Measurements from ENCODE around the gene GSC2.
A peak's percentile ranks its signal among the peaks of the same experiment; 100 is the strongest.
"Not testable (repeated sequence)": the region's sequence is repeated elsewhere in the genome, so short reads cannot be mapped to it uniquely, and the experiment has no call there.

The GSC2 gene

DNA sequence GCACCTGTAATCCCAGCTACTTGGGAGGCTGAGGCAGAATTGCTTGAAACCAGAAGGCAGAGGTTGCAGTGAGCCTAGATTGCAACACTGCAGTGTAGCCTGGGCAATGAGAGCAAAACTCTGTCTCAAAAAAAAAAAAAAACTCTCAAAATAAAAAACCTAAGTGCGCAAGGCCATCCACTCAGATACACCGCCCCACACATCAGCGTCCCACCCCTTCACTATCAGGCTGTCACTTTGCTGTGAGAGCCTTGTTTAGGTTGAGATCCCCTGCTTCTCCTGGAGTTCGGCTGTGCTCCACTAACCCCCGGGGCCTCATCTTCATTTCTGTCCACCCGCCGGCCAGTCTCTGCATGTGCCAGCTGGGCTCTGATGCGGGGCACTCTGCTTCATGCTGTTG lies 16.3 kb upstream of the GSC2 start:
- FAIRE-seq, result no peak
- no peak for DNase-seq (ENCODE audit: extremely low spot score, insufficient read length, low read depth)

DNA sequence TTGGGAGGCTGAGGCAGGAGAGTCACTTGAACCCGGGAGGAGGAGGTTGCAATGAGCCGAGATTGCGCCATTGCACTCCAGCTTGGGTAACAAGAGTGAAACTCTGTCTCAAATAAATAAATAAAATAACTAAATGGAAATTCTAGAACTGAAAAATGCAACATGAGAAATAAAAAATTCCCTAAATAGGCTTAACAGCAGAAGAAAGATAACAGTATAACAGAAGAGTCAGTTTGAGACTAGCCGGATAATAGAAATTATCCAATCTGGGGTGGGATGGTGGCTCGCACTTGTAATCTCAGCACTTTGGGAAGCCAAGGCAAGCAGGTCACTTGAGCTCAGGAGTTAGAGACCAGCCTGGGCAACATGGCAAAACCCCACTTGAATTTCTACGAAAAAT lies 14.3 kb upstream of the GSC2 start:
- DNase-seq (ENCODE audit: extremely low spot score, insufficient read length, low read depth) (no peak), FAIRE-seq (no peak)

DNA sequence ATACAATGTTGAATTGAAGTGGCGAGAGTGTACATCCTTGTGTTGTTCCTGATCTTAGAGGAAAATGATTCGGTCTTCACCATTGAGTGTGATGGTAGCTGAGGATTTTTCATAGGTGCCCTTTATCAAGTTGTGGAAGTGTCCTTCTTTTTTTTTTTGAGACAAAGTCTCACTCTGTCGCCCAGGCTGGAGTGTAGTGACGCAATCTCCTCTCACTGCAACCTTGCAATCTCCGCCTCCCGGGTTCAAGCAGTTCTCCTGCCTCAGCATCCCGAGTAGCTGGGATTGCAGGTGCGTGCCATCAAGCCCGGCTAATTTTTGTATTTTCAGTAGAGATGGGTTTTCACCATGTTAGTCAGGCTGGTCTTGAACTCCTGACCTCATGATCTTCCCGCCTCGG lies 8.6 kb upstream of the GSC2 start:
- FAIRE-seq; DNase-seq (ENCODE audit: extremely low spot score, insufficient read length, low read depth): not testable (repeated sequence)

DNA sequence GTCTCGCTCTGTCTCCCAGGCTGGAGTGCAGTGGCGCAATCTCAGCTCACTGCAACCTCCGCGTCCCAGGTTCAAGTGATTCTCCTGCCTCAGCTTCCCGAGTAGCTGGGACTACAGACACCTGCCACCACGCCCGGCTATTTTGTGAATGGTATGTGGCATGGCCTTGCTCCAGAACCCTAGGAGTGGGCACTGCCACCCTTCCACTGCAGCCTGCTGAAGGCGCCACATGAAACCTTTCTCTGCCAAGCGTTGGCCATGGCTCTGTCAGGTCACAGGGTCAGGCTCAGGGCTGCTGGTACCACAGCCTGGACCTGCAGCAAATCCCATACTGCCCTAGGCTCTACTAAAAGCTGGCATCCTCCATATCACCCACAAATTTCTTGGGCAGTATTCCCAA lies 6.0 kb upstream of the GSC2 start:
- not testable (repeated sequence) for FAIRE-seq; DNase-seq (ENCODE audit: extremely low spot score, insufficient read length, low read depth)

DNA sequence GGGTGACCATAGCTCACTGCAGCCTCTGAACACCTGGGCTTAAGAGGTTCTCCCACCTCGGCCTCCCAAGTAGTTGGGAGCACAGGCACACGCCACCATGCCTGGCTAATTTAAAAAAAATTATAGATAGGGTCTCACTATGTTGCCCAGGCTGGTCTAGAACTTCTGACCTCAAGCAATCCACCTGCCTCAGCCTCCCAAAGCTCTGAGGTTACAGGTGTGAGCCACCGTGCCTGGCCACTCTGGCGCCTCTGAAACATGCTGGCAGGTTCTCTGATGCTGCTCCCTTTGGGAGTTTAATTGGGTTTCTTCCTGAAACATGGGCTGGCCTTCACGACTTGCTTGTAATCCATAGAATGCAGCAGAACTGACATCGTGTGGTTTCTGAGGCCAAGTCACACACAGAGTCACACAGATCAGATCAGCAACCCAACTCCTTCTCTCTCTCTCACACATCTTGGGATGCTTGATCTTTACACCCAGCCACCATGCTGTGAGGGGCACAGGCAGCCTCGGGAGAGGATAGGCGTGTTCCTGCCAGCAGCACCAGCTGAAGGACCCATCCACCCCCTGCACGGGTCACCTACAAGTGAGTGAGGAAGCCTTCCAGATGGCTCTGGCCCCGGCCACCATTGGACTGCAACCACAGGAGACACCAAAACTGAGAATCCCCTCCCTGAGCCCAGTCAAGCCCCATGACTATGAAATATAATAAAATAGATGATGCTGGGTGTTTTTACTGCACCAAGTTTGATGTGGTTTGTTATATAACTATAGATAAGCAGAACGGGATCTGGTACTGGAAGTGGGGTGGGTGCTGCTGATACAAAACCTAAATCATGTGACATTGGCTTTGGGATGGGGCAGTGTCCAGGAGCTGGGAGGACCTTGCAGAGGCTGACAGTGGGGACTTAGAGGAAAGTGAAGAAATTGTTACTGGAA lies 3.1 kb upstream of the GSC2 start:
- DNase-seq (ENCODE audit: extremely low spot score, insufficient read length, low read depth) (no peak), FAIRE-seq (no peak)

DNA sequence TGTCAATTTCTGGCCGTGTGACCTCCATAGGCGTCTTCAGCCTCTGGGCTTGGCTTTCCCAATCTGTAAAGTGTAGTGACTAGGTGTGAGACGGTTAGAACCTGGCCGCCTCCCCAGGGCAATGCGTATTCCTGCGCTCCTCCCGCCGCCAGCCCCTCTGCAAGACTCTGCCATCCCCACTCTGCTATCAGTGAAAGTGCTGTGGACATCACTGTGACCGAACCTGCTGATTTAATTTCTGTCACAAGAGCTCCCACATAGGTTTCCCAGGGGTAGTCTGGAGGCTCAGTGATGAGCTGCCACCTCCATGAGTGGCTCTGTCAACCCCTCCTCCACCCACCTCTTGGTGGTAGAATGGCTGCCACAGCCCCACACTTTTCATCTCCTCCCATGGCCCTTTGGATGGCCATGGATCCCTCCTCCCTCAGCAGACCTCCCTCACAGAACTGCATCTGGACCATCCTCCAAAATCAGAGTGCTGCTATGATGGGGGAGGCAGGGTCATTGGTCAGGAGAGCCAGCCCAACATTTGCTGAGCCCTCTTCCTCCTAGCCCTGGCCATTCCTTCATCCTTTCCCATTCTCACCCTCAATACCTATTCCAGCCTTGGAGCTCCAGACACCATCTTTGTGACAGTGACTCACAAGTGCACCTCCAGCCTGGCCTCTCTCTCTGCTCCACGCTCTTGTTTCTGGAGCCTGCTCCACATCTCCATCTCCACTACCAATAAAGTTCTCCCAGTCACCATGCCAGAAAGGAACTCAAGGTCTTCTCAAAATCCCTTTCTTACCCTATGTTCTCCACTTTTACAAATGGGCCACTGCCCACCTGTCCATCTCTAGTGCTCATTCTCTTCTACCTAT lies 1.5 kb upstream of the GSC2 start:
- no peak for DNase-seq (ENCODE audit: extremely low spot score, insufficient read length, low read depth)
- no peak for FAIRE-seq

DNA sequence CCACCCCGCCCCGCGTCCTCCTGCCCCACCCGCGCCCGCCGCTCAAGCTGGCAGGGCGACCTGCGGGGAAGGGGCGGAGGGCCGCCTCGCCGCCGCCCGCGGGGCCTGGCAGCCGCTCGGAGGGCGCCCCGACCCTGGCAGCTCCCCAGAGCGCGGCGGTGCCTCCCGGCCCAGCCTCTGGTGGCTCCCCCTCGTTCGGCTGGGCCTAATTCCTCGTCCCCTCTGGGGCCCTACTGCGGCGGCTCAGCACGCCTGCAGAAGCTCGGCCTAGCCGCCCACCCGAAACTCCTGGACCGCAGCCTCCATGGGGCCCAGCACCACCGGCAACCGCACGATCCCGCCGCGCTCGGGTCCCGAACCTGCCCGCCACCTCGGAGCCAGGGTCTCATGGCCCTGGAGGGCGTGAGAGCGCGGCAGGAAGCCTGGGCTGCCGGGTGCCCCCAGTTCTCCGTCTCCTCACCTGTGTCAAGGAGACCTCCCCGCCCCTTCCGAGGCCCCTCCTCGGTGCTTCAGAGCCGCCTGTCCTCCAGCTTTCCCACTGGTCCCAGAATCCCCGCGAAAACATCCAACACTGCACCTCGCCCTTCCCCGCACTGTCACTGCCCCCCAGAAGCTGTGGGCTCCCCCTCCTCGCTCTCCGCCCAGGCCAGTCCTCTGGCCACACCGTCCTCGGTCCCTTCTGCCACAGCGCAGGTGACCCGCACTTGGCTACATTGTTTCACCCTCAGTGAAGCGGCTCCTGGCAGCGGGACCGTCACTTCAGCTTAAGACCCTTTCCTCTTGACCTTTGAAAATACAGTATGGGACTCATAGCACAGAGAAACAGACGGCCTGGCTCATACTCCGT lies 613 bp upstream of the GSC2 start:
- DNase-seq (ENCODE audit: extremely low spot score, insufficient read length, low read depth) (no peak), FAIRE-seq (no peak)

DNA sequence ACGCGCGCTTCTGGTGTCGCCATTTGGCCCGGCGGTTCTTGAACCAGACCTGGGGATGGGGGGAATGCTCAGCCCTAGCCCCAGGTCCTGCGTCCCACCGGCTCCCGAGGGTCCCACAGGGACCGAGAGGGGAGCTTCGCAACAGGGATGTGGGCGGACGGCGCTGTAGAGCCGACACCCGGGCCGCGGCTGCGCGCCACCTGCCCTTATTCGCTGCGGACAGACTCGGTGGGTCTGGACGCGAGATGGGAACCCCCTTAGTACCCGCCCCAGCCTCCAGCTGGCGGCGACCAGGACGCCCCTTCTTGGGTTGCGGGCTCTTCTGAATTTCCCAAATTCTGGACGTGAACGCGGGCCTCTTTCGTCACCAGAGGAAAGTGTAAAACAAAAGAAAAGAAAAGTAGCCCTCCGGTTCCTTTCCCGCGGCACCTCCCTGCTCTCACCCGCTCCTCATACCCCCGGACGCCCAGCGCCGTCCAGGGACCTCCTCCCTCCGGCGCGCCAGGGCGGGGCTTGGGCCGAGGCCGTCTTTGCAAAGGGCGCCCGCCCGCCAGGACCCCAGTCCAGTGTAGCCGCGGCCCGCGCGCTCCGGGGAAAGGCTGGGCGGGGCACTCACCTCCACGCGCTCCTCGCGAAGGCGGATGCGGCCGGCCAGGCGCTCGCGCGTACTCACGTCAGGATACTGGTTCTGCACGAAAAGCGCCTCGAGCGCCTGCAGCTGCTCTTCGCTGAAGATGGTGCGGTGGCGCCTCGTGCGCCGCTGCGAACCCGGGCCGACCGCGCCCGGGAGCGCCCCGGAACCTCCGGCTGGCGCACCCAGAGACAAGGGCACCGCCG lies 827 bp downstream of the GSC2 start:
- no peak for DNase-seq (ENCODE audit: extremely low spot score, insufficient read length, low read depth)

DNA sequence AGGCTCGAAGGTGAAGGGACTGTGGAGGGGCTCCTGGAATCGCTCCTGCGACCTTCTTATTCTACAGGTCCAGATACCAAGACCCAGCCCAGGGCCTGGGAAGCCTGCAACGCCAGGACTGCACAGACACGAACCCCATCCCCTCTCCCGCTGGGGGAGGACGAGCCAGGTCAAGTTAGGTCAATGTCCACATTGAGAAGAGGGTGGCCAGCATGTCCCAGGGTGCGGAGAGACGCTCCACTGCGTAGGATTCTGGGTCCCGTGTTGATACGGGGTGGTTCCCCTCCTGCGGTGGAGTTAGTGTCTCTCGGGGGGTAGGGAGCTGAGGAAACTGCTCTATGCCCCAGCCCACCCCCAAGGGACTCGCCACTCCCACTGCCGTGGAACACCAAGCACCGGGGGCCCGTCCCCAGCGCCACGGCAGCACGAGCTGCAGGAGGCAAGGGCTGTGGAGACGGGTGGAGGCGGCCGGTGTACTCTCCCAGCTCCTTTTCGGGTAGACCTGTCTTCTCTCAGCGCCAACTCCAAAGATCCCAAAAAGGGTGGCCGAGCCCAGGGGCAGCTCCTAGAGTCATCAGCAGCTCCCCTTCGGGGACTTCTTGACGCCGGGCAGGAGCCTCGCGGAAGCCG lies 1.6 kb downstream of the GSC2 start:
- no peak for DNase-seq (ENCODE audit: extremely low spot score, insufficient read length, low read depth)
- FAIRE-seq, result no peak

More for the DNA sequence above, 827 bp downstream of the GSC2 start:
- FAIRE-seq, result no peak

DNA sequence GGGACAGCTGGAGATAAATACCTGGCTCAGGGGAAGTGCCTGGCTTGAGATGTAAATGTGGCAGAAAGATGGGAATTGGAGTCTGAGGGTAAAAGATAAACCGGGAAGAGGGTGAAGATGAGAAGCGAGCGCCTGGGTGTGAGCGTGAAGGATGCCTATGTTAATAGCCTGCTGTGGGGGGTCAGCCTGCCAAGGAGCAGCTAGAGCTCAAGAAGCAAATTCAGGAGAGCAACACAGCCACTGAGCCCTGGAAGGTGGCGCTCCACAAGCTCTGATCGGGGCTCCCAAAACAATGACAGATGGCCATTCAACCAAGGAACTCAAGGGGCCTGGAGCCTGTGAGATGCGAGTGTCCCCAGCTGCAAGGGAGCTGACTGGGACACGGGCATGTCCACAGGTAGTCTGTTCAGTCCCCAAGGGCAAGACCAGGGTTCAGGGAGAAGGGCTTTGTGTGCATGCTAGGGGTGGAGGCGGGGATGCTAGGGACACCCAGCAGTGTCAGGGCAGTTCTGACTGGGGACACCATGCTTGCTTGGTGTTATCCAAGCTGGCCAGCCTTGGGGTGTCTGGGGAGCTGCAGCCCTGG lies 2.8 kb downstream of the GSC2 start:
- DNase-seq (ENCODE audit: extremely low spot score, insufficient read length, low read depth) (no peak), FAIRE-seq (no peak)

DNA sequence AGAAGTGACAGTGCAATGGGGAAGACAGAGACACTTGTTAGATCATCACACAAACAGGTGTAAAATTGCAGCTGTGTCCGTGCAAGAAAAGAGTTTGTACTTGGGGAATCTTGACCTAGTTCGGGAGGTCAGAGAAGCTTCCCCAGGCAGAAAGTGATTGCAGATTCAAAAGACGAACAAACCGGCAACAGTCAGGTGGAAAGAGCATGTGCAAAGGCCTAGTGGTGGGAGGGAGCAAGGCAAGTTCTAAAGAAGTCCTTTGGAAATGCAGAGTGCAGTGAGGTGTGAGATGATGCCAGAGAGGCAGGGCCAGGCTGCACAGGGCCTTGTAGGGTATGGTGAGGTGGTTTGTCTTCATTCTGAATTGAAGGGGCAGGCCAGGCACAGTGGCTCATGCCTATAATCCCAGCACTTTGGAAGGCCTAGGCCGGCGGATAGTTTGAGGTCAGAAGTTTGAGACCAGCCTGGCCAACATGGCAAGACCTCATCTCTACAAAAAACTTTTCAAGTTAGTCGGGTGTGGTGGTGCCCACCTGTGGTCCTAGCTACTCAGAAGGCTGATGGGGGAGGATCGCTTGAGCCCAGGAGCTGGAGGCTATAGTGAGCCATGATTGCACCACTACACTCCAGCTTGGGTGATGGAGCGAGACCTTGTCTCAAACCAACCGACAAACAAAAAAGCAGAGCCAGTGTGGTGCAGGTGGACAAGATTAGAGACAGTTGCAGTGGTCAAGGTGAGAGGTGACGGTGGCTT lies 3.7 kb downstream of the GSC2 start:
- DNase-seq (ENCODE audit: extremely low spot score, insufficient read length, low read depth), result no peak
- FAIRE-seq, result no peak

DNA sequence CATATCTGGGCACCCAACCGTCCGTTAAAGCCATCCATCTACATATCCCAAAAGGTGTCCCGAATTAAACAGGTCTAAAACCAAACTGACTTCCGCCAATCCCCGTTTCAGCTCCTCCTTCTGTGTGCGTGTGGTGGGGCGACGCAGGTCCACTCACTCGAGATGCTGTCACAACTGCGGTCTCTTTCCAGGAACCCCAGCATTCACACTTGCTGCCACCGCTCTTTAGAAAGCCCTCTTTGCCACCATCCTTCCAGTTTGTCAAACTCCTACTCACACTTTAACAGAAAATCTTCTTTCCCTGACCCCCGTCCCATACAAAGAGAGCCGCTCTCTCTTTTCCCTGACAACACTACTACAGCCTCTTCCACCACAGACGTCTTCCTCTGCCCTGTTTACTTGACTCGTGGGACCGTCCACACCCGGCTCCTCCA lies 6.1 kb downstream of the GSC2 start:
- FAIRE-seq (peak; percentile 45), DNase-seq (ENCODE audit: extremely low spot score, insufficient read length, low read depth) (no peak)

DNA sequence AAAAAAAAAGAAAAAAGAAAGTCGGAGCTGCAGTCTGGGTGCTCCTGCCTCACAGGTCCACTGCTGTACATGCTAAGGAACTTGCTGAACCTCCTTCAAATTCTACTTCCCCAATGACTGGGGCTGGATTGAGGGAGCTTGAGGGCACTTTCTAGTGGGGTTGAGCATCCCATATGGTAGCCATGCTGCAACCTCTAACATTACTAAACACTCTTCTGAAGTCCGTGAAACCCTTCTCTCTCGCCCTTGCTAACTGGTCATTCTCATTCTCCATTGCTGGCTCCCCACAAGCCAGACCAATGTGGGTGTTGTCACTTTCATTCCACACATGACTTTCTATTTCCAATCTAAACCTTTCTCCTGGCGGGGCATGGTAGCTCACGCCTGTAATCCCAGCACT lies 6.9 kb downstream of the GSC2 start:
- no peak for DNase-seq (ENCODE audit: extremely low spot score, insufficient read length, low read depth)
- FAIRE-seq, result no peak

DNA sequence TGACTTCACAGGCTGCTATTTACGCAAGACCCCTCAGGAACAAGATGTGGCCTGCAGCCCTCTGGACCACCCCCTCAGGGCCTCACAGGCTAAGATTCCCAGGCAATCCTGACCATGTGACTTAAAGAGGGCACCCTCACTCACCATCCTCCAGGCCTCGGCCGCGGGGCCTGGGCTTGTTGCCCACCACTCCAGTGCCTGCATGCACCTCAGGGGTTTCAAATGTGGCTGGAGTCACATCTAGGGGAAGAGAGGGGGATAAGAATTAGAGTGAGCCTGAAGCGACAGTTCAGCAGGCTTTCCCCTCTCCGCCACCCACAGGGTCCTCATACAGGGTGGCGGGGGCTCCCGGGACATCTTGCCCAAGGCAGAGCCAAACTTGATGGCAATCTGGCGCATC lies 7.7 kb downstream of the GSC2 start:
- DNase-seq (ENCODE audit: extremely low spot score, insufficient read length, low read depth) (no peak), FAIRE-seq (no peak)

DNA sequence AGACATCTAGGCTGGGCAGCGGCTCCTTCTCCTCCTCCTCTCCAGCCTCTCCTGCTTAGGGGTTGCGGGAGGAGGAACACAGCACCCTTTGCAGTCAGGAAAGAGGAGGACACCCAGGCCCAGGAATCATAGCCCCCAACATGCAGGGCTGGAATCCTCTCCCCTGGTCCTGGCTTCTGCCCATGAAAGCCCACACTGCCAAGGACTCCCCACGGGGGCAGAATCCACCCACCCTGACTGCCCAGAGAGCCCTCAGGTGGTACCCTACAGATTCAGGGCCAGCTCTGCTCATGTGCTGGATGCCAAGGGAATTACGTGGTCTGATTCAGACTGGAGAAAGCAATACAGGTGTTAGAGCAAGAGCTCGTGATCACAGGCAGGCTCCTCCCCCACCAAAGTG lies 10.1 kb downstream of the GSC2 start:
- FAIRE-seq, result no peak
- no peak for DNase-seq (ENCODE audit: extremely low spot score, insufficient read length, low read depth)

DNA sequence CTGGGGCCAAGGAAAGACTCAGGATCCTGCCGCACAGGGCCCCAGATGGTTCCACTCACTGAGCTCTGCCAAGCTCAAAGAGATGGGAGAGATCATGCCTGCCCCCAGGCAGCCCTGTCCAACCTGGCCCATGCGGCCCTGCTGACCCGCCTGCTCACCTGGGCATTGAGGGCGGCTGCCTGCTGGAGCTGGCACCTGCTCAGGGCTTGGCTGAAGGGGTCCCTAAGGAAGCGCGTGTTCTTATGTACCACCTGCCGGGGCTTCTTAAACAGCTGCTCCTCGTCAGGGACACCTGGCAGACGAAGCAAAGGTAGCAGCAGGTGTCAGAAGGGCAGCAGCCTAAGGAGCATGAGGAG lies 11.1 kb downstream of the GSC2 start:
- no peak for FAIRE-seq
- no peak for DNase-seq (ENCODE audit: extremely low spot score, insufficient read length, low read depth)

DNA sequence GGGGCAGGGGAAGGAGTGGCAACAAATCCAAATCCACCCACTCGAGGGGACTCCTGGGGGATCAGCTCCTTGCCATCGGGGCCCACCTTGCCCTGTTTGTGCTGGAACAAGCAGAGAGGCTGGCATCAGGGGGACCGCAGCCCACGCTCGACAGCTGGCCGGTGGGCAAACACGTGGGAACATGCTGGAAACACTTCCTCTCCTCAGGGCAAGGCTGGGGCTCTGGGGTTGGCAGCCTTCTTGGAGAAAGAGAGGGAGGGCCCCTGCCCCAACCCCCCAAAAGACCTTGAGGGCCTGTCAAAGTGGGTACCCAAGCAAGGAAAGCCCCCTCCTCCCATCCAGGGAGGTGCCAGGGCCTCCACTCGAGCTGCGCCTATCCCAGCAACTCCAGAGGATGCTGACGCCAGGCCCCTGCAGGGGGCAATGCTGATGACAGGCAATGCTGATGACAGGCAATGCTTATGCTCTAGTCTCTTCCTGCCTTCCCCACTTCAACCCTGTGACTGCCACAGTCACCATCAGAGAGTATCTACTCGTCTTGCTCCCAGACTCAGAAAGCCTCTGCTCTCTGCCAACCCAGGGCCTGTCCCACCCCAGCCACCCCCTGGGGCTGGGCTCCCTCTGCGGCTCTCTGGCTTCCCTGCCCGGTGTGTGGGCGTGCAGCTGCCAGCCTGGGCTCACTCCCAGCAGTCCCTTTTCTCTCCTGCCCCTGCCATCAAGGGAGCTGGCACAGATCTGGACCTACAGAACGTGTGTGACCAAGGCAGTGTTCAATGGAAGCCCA lies 11.7 kb downstream of the GSC2 start:
- DNase-seq (ENCODE audit: extremely low spot score, insufficient read length, low read depth), result no peak
- no peak for FAIRE-seq

Data from GM18507 (cell line).